GM23248 (cell line): ENCODE data around the gene HHATL.

Source experiments
- EZH2 ChIP-seq: fragments of 200-600 bp; sonication (generic); IDR thresholded peaks from 2 replicates; pipeline ENCODE4 v1.6.1; 2018; ENCODE audit warnings: antibody characterized with exemption, mild to moderate bottlenecking; ENCODE audit not compliant: insufficient read depth, poor library complexity, severe bottlenecking
- EZH2phosphoT487 ChIP-seq: fragments of 200-600 bp; sonication (generic); IDR thresholded peaks from 2 replicates; pipeline ENCODE4 v1.6.1; 2018; ENCODE audit warnings: antibody characterized with exemption, moderate library complexity, mild to moderate bottlenecking, low read depth; ENCODE audit not compliant: insufficient read depth

GRCh38 chr3:42685363-42685881 lies 17.2 kb downstream of the HHATL start, which contains the start of gene KLHL40:
- no peak for TF ChIP-seq EZH2
- no peak for TF ChIP-seq EZH2phosphoT487
